ENCODE measurements around the gene CCDC188. TPM values are rescaled to one million over a fixed set of nuclear protein-coding genes. Genes with fewer than 3 reads are reported as not detected.

The CCDC188 gene
- total and polyA plus RNA-seq, 9 of the 15 experiments (the other 6 are each of a cell fraction or from before 2014, with no cell fraction given) = not detected

- TF ChIP-seq, protein P1, sequence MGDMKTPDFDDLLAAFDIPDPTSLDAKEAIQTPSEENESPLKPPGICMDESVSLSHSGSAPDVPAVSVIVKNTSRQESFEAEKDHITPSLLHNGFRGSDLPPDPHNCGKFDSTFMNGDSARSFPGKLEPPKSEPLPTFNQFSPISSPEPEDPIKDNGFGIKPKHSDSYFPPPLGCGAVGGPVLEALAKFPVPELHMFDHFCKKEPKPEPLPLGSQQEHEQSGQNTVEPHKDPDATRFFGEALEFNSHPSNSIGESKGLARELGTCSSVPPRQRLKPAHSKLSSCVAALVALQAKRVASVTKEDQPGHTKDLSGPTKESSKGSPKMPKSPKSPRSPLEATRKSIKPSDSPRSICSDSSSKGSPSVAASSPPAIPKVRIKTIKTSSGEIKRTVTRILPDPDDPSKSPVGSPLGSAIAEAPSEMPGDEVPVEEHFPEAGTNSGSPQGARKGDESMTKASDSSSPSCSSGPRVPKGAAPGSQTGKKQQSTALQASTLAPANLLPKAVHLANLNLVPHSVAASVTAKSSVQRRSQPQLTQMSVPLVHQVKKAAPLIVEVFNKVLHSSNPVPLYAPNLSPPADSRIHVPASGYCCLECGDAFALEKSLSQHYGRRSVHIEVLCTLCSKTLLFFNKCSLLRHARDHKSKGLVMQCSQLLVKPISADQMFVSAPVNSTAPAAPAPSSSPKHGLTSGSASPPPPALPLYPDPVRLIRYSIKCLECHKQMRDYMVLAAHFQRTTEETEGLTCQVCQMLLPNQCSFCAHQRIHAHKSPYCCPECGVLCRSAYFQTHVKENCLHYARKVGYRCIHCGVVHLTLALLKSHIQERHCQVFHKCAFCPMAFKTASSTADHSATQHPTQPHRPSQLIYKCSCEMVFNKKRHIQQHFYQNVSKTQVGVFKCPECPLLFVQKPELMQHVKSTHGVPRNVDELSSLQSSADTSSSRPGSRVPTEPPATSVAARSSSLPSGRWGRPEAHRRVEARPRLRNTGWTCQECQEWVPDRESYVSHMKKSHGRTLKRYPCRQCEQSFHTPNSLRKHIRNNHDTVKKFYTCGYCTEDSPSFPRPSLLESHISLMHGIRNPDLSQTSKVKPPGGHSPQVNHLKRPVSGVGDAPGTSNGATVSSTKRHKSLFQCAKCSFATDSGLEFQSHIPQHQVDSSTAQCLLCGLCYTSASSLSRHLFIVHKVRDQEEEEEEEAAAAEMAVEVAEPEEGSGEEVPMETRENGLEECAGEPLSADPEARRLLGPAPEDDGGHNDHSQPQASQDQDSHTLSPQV (IDR thresholded peaks at IDR 0.05) = no peak
- no peak for TF ChIP-seq ZNF75A (CRISPR knock-in tag; IDR thresholded peaks at IDR 0.05)
- TF ChIP-seq CHD1 (IDR thresholded peaks at IDR 0.05; ENCODE audit: low read length) = no peak
- no peak for TF ChIP-seq CBFA2T3 (IDR thresholded peaks at IDR 0.05)
- TF ChIP-seq PRPF4 (IDR thresholded peaks at IDR 0.05; ENCODE audit: insufficient read depth, low read depth, low read length, poor library complexity, severe bottlenecking) = no peak
- no peak for TF ChIP-seq PRMT5 (CRISPR knock-in tag; IDR thresholded peaks at IDR 0.05)
- no peak for TF ChIP-seq HNRNPLL (IDR thresholded peaks at IDR 0.05; ENCODE audit: low read depth, low read length, poor library complexity, severe bottlenecking)
- 0 out of 2 replicates have a peak, but pooled peaks have one; percentile 23 for TF ChIP-seq FOXO4 (CRISPR knock-in tag; IDR thresholded peaks at IDR 0.05)
- peak; percentile 63; the same call in 1 of the 2 replicates for TF ChIP-seq ZNF695 (CRISPR knock-in tag; IDR thresholded peaks at IDR 0.05)
- TF ChIP-seq POLR2H (tag; IDR thresholded peaks at IDR 0.05; ENCODE audit: low read depth) = no peak
- TF ChIP-seq SMAD3 (CRISPR knock-in tag; conservative IDR thresholded peaks at IDR 0.05) = peak; percentile 50; the same call in 1 of the 2 replicates
- peak; percentile 79 for TF ChIP-seq POLR2G (IDR thresholded peaks at IDR 0.05; ENCODE audit: low read depth, low read length)
- no peak for TF ChIP-seq BRF1 (IDR thresholded peaks at IDR 0.05; ENCODE audit: borderline replicate concordance, extremely low read depth, insufficient read length)
- TF ChIP-seq HMGXB4 (CRISPR knock-in tag; IDR thresholded peaks at IDR 0.05) = 0 out of 2 replicates have a peak, but pooled peaks have one; percentile 8
- TF ChIP-seq NR2F6 (CRISPR knock-in tag; IDR thresholded peaks at IDR 0.05) = peak; percentile 71; the same call in 1 of the 2 replicates
- peak; percentile 93 for TF ChIP-seq SUPT5H (IDR thresholded peaks at IDR 0.05)
- peak; percentile 78; the same call in 1 of the 2 replicates for TF ChIP-seq ZNF133 (CRISPR knock-in tag; IDR thresholded peaks at IDR 0.05)
- TF ChIP-seq ARID2 (IDR thresholded peaks at IDR 0.05) = no peak
- TF ChIP-seq MEF2D (tag; conservative IDR thresholded peaks at IDR 0.05; ENCODE audit: low read depth) = no peak
- TF ChIP-seq RHOXF2B (CRISPR knock-in tag; conservative IDR thresholded peaks at IDR 0.05) = no peak
- peak; percentile 99 for TF ChIP-seq WHSC1 (IDR thresholded peaks at IDR 0.05; ENCODE audit: low read length)
Observed at GRCh38 chr22:20111045-20111688, 39.7 kb downstream of the CCDC188 start (continued).
